Measurements from ENCODE around the gene CFAP410.

The CFAP410 gene

GRCh38 chr21:44314128-44314527 is 25.1 kb downstream of the CFAP410 start:
- no peak overlapping the region for H3K27ac ChIP-seq (ENCODE audit: low read depth, low read length, poor library complexity, severe bottlenecking)
- no peaks in the 10 kb centered on the region for H3F3A ChIP-seq (ENCODE audit: insufficient read depth, low read length)
- H3K4me3 ChIP-seq (ENCODE audit: low read depth, low read length, poor library complexity, severe bottlenecking), result no peak overlapping the region
- H3K4me1 ChIP-seq (ENCODE audit: insufficient read depth, low read length, severe bottlenecking), result no peaks in the 10 kb centered on the region
- no peak overlapping the region for H3K4me2 ChIP-seq (ENCODE audit: low read length)
- TF ChIP-seq, protein P1, sequence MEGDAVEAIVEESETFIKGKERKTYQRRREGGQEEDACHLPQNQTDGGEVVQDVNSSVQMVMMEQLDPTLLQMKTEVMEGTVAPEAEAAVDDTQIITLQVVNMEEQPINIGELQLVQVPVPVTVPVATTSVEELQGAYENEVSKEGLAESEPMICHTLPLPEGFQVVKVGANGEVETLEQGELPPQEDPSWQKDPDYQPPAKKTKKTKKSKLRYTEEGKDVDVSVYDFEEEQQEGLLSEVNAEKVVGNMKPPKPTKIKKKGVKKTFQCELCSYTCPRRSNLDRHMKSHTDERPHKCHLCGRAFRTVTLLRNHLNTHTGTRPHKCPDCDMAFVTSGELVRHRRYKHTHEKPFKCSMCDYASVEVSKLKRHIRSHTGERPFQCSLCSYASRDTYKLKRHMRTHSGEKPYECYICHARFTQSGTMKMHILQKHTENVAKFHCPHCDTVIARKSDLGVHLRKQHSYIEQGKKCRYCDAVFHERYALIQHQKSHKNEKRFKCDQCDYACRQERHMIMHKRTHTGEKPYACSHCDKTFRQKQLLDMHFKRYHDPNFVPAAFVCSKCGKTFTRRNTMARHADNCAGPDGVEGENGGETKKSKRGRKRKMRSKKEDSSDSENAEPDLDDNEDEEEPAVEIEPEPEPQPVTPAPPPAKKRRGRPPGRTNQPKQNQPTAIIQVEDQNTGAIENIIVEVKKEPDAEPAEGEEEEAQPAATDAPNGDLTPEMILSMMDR (IDR thresholded peaks at IDR 0.05; ENCODE audit: low read length), result no peak
- no peak for TF ChIP-seq EZH2 (IDR thresholded peaks at IDR 0.05; ENCODE audit: borderline replicate concordance, low read length)
- no peak overlapping the region for H2AFZ ChIP-seq (ENCODE audit: low read length)
- no peaks in the 10 kb centered on the region for H3K9me3 ChIP-seq (ENCODE audit: low read length)
- no peaks in the 10 kb centered on the region for H4K20me1 ChIP-seq (ENCODE audit: insufficient read depth, low read length)
- H3K36me3 ChIP-seq (ENCODE audit: insufficient read depth, low read length), result peaks cover 55% of the 10 kb centered on the region
- no peak overlapping the region for H3K9ac ChIP-seq (ENCODE audit: low read length)
- H3K27me3 ChIP-seq (ENCODE audit: insufficient read depth, low read length), result no peaks in the 10 kb centered on the region
- no peaks in the 10 kb centered on the region for H3K9me2 ChIP-seq (ENCODE audit: low read depth, low read length)
- H3K79me2 ChIP-seq (ENCODE audit: insufficient read depth, low read length), result no peaks in the 10 kb centered on the region

DNA sequence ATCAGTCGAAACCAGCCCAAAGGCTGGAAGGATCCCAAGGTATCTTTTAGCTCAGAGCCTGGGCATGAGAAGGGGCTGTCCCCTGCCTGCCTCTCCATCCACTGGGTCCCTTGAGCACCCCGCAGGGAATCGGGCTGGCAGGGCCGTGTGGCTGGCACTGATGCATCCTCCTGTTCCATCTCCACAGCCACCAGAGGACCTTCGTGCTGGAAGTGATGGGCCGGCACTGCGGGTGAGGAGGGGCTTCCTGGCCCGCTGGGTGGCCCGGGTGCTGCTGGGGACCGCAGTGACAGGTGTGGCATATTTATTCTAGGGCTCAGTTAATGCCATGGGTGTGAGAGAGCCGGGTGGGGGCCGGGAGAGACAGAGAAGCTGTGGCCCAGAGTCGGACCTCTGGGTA is 25.7 kb downstream of the CFAP410 start:
- Histone ChIP-seq H3K27me3 (ENCODE audit: insufficient read depth, low read length) (no peaks in the 10 kb centered on the region), H3K9me3 (ENCODE audit: low read length) (no peaks in the 10 kb centered on the region), H3K9me2 (ENCODE audit: low read depth, low read length) (no peaks in the 10 kb centered on the region), H3K4me3 (ENCODE audit: low read depth, low read length, poor library complexity, severe bottlenecking) (no peak overlapping the region), H3K9ac (ENCODE audit: low read length) (no peak overlapping the region), H3K4me1 (ENCODE audit: insufficient read depth, low read length, severe bottlenecking) (no peaks in the 10 kb centered on the region), H3K79me2 (ENCODE audit: insufficient read depth, low read length) (no peaks in the 10 kb centered on the region), H3F3A (ENCODE audit: insufficient read depth, low read length) (no peaks in the 10 kb centered on the region), H4K20me1 (ENCODE audit: insufficient read depth, low read length) (no peaks in the 10 kb centered on the region), H3K27ac (ENCODE audit: low read depth, low read length, poor library complexity, severe bottlenecking) (no peak overlapping the region), H3K36me3 (ENCODE audit: insufficient read depth, low read length) (peaks cover 53% of the 10 kb centered on the region), H3K4me2 (ENCODE audit: low read length) (no peak overlapping the region), H2AFZ (ENCODE audit: low read length) (no peak overlapping the region)
- TF ChIP-seq, protein P1 (IDR thresholded peaks at IDR 0.05; ENCODE audit: low read length), result no peak
- TF ChIP-seq EZH2 (IDR thresholded peaks at IDR 0.05; ENCODE audit: borderline replicate concordance, low read length), result no peak

GRCh38 chr21:44312716-44313115 is 26.5 kb downstream of the CFAP410 start:
- no peak overlapping the region for H3K4me3 ChIP-seq (ENCODE audit: low read depth, low read length, poor library complexity, severe bottlenecking)
- no peaks in the 10 kb centered on the region for H3K9me2 ChIP-seq (ENCODE audit: low read depth, low read length)
- H3F3A ChIP-seq (ENCODE audit: insufficient read depth, low read length), result no peaks in the 10 kb centered on the region
- no peak for TF ChIP-seq EZH2 (IDR thresholded peaks at IDR 0.05; ENCODE audit: borderline replicate concordance, low read length)
- TF ChIP-seq, protein P1 (IDR thresholded peaks at IDR 0.05; ENCODE audit: low read length), result no peak
- no peaks in the 10 kb centered on the region for H3K79me2 ChIP-seq (ENCODE audit: insufficient read depth, low read length)
- H3K36me3 ChIP-seq (ENCODE audit: insufficient read depth, low read length), result peaks cover 55% of the 10 kb centered on the region
- H3K9ac ChIP-seq (ENCODE audit: low read length), result no peak overlapping the region
- H3K27ac ChIP-seq (ENCODE audit: low read depth, low read length, poor library complexity, severe bottlenecking), result no peak overlapping the region
- H3K4me2 ChIP-seq (ENCODE audit: low read length), result no peak overlapping the region
- H3K9me3 ChIP-seq (ENCODE audit: low read length), result no peaks in the 10 kb centered on the region
- H4K20me1 ChIP-seq (ENCODE audit: insufficient read depth, low read length), result no peaks in the 10 kb centered on the region
- no peak overlapping the region for H2AFZ ChIP-seq (ENCODE audit: low read length)
- H3K4me1 ChIP-seq (ENCODE audit: insufficient read depth, low read length, severe bottlenecking), result no peaks in the 10 kb centered on the region
- no peaks in the 10 kb centered on the region for H3K27me3 ChIP-seq (ENCODE audit: insufficient read depth, low read length)
